GM19240 (cell line): ENCODE results near the gene DPM2.
A peak's percentile ranks its signal among the peaks of the same experiment; 100 is the strongest.

Source experiments
- DNase-seq: peaks from one replicate; pipeline ENCODE4 v3.0.0; 2011; ENCODE audit warnings: low spot score; ENCODE audit not compliant: insufficient read length

Gene DPM2

DNA sequence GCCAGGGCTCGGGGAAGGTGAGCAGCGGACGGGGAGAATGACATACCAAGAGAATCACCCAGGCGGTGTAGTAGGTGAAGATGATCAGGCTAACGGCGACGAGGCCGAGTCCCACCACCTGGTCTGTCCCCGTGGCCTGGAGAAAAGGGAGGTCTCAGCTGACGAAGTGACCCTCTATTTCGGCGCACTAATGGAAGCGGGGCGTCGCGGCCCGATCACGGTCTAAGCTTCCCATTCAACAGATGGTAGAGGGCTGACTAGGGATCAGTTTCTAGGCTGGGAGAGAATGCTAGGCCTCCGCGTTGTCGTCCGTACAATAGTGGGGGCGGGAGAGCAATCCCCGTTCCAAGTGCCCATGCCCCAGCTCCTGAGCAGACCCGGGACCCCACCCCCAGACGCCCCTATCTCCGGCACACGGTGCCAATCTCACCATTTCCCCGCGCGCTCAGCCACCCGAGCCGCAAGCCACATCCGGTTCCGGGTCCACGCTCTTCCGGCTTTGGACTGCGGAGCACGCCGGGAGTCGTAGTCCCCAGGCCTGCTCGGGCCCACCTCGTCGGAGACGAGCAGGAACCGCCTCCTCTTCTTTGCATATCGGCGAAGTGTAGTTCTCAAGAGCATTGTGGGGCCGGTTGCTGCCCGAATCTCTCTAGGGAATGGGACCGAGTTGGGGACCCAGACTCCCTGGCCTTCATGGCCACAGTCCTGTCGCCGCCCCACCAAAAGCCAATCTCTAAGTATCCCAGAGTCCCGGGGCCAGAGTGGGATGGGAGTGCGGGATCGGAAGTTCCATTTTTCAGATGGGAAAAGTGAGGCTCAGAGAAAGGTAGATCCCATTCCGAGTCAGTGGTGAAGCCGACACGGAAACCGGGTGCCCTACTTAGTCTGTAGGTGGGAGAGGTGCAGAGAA lies at the start of gene DPM2:
TSS of gene DPM2 (minus strand) at position 467 of the 910 bp plus-strand sequence. CDS start at position 433, 34 bp downstream.
- peak; percentile 97 for DNase-seq

DNA sequence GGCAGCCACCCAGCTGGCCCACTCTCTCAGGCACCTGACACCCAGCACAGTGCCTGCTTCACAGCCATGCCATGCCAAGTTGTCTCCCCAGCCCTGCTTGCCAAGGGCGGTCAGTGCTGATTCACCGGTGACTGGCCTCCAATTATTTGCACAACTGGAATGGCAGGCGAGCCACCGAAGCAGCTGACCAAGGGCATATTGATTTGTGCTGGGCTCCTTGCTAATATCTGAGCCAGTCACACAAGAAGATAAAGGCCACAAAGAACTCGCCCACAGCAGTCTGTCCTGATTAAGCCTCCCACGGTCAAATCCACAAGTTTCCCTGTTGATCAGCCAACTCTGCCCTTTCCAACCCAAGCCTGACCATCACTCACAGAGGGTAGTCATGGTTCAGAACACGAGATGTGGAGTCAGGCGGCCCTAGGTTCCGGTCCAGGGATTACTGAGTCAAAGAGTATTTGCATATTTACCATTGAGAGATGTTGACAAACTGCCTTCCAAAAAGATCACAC lies 49.5 kb upstream of the DPM2 start:
- no peak for DNase-seq

DNA sequence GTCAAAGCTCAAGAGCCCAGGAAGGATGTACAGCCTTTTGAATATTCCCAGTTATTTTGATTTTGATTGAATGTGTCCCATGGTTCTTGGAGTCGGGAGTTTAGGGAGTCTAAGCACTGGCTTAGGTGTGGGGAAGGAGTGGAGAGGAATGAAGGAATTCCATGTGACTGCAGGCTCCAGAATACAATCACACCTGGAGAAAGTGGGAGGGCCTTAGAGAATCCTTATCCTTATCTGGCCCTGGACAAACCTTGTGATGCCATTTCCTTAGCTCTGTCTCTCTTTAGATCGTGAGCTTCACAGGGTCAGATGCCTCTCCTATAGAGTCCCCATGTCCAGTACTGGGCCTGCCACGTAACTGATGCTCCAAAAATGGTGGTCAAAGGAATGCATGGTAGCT lies 47.4 kb upstream of the DPM2 start:
- no peak for DNase-seq

GRCh38 chr9:127983847-127984289 lies 46.2 kb upstream of the DPM2 start:
- DNase-seq: peak; percentile 47

DNA sequence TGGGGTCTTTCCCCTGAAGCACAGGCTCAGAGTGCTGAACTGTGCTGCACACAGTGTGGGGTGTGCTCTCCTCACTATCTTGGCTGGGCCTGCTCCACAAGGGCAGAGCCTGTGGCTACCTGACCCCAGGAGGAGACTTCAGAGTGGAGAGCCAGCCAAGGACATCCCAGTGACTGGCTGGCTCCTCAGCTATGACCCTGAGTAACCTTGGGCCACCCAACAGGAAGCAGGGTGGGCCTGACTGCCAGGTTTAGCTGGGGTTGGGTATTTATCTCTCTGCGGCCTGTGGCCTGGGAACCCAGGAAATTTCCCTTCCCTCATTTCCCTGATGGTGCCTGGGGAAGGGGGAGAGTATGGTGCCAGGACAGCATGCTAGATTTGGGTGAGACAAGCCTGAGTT lies 45.3 kb upstream of the DPM2 start:
- DNase-seq: no peak

DNA sequence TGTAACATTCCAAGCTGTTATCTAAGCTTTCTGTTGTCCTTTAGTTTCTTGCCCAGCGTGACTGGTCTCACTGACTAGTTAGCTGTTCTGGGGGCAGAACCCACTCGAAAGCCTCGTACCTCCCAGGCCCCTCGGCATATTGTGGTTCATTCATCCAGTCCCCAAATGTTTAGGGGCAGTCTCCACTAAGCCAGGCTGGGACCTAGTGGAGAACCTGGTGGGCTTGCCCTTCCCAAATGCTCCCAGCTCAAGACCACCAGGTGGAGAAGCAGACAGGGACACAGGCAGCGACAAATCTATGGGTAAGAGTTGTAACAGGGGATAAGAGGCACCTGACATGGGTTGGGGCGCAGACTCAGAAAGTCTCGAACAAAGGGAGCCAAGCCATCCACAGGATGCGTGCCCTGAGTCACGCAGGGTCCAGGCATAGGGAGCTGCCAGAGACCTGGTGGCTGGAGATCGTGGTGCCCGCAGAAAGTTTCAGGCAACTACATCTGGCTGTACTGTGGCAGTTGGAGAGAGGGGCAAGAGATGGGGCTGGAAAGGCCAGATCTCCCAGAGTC lies 44.0 kb upstream of the DPM2 start:
- DNase-seq: no peak

DNA sequence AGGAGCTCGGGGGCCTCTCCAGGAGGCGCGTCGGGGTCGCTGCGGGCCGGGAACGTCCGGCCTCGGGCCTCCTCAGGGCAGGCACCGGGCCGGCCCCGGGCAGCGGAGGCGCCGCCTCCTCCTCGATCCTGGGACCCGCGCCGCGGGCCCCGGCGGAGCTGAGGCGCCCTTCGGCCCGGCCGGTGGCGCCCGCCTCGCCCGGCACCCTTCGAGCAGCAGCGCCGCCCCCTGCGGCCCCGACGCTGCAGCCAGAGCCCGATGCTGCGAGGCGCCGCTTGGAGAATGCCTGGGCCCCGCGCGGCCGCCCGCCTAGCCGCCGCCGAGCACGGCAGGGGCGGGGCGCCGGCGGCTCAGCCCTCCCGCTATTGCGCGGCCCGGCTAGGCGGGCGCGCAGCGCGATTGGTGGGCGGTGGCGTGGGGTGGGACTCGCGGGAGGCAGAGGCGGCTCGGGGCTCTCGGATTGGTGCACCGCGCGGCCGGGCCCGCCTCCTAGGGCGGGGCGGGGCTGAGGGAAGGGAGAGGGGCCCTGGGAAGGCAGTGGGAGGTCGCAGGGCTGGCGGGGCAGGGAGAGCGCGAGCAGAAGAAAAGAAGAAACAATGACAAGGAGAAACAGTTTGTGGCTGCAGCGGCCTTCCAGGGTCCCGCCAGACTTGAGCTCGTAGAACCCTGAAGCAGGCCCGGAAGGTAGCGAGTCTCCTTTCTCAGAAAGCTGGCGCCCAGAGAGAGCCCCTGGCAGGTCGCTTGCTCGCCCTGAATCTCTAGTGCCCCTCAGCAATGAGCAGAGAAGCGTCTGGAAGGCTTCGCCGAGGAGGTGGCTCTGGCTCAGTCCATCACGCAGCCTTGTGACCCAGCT lies 43.3 kb upstream of the DPM2 start, which contains the start of gene EEIG1:
TSS of gene EEIG1 (minus strand) at position 284 of the 853 bp plus-strand sequence. CDS start 852 bp downstream, outside the sequence.
- peak; percentile 85 for DNase-seq

GRCh38 chr9:127980060-127980705 lies 42.5 kb upstream of the DPM2 start:
- no peak for DNase-seq

GRCh38 chr9:127979333-127980059 lies 41.8 kb upstream of the DPM2 start:
- peak; percentile 77 for DNase-seq

- no peak for DNase-seq
Measured at GRCh38 chr9:127979015-127979332, 41.3 kb upstream of the DPM2 start.

- DNase-seq: no peak
Measured at GRCh38 chr9:127977884-127978647, 40.4 kb upstream of the DPM2 start.

DNA sequence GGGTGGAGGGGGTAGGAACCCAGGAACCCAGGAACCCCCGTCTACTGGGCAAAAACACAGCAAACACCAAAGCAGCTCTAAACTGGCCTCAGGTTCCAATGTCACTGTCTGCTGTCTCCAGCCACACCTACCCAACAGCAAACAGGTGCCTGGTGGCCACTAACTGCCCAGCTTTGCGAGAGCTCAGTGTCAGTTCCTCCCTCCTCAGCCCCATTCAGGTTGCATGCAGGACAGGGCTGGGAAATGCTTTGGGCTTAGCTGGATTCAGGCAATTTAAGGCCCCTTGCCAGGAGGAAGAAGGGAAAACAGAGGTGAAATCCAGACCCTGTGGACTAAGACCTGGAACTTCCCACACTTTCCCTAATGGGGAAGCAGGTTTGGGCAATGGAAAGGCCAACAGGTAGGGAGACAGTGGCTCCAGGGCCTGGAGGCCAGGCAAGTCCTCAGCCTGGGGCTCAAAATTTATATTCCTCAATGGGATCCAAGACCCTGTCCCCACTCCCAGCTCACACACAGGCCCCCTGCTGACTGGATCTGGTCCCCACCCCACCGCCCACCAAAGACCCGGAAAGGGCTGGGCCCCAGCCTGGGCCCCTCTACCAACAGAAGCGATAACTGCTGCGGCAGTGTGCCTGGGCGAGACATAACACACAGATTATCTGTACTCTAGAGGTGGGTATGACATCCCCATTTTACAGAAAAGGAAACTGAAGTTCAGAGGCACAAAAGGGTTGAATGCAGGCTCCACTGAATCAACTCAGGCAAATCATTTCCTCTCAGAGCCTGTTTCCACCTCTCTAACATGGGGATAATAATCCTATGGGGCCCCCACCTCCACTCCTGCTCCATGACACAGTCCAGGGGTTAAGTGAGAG lies 39.6 kb upstream of the DPM2 start:
- DNase-seq: no peak

GRCh38 chr9:127976498-127976897 lies 38.8 kb upstream of the DPM2 start:
- no peak for DNase-seq

DNA sequence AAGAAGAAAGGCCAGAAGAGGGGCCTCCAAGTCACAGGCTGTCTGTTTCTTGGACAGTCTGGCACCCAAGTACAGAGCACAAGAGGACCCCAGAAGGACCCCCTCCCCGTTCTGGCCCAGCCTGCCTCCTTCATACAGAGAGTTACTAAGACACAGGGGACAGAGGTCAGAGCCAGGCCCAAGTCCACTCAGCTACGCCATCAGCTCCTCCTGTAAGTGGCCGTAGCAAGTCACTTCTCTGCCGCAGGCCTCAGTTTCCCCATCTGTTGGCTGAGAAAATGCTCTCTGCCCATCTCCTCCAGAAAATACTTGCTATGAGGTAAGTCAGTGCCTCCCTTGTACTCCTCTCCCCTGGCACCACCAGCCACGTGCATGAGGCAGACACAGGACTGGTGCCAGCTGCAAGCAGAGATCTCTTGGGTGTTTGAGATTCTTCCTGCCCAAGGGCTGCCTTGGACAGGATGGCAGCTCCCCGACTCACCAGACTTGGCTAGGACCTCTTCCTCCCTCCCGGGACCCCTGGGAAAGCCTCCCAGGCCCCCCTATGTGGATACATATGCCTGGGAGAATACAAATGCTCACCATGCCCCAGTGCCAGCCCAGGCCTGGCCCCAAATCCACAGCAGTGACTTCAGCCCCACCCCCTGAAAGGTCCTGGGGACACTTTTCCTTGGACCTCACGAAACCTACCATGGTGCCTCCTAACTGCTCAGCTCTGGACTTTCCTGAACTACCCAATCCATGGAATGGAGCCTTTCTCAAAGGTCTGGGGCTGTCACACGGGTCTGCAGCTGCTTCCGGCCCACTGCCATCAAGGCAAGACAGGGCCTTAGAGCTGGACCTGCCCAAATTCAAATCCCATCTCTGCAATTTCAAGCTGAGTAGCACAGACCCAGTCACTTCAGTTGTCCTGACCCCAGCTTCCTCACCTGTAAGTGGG lies 38.0 kb upstream of the DPM2 start:
- no peak for DNase-seq

GRCh38 chr9:127974769-127975261 lies 37.2 kb upstream of the DPM2 start:
- DNase-seq: no peak

DNA sequence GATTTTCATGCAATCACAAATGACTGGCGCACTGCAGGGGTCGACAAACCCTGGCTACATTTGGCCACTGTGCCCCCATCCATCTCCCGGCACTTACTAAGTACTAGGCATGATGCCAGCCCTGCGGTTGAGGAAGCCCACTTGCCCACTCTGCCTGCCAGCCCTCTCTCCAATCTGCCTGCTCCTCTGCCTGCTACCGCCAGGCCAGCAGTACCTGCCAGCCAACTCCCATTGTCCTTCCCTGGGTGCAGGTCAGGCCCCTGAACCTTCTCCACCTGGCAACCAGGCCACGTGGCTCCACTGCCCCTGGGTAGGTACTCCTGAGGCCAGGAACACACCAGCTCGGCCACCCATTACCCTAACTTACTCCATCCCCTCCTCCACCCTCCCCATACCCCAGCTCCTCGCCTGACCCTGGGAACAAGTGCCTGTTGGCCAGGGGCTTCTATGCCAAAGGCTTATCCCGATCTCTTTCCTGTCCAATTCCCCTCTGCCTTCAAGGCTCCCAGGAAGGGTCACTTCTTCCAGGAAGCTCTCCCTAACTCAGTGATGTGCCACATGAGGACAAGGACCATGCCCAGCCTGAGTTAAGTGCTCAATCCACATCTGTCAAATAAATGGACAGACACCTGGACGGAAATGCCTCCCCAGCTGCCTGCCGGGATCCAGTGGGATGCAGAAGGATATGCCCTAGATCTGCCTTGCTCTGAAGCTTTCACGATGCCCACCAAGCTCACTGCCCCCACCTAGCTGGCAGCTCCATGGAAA lies 36.5 kb upstream of the DPM2 start:
- DNase-seq: no peak
